GM12874 (cell line): Measurements from ENCODE around the gene TTC39A.

Source experiments
- CTCF ChIP-seq: IDR thresholded peaks from 2 replicates; pipeline ENCODE4 v1.5.1; 2011; ENCODE audit warnings: low read depth, mild to moderate bottlenecking, control low read depth, low read length, moderate library complexity; ENCODE audit not compliant: insufficient read depth

Gene TTC39A

DNA sequence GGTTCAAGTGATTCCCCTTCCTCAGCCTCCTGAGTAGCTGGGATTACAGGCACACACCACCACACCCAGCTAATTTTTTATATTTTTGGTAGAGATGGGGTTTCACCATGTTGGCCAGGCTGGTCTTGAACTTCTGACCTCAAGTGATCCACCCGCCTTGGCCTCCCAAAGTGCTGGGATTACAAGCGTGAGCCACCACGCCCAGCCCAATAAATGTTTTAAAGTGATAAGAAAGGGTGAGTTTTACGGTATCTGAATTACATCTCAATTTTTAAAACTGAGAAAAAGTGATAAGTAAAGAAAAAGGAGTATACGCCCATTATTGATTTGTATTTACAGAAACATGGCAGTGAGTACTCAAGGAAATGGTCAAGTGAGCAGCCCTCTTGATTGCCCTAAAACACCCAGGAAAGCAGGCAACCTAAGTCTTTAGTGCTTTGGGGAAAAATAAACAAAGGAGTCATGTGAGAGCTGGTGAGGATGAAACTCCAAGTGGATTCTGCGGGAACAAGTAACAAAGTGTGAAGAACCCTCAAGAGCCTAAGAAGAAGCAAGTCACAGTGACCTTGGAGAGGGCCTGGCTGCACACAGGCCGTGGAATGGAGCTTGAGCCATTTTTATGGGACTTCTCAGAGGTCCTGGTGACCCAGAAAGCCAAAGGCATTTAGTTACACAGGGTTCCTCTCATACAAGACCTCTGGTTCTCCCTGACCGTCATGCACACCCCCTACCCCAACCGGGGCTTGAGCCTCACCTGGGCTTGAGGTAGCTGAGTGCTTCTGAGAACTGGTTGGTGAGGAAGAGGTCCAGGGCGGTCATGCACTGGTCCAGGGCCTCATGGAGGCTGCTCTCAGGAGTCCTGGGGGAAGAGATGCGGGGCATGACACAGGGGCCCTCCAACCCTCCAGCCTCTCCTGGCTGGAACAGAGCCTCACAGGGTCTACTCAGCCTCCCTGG, 9.1 kb downstream of the TTC39A start:
- no peak for TF ChIP-seq CTCF

DNA sequence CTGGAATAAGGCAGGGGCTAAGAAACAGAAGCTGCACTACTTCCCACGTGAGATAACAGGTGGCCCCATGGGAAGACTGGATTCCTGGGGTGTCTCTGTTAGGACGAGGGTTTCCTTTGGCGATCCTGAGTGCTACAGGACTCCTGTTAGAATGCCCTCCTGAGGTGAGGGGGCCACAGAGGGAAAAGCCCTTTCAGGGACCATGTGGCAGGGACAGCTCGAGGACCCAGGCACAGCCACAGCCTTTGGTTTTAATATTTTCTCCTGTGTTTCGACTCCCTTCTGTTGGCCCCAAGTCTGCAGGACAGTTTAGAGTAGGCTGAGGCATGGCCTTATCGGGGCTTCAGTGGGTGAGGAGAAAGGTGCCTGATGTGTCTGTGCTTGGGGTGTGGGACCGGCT, 12.6 kb downstream of the TTC39A start:
- TF ChIP-seq CTCF, result no peak

DNA sequence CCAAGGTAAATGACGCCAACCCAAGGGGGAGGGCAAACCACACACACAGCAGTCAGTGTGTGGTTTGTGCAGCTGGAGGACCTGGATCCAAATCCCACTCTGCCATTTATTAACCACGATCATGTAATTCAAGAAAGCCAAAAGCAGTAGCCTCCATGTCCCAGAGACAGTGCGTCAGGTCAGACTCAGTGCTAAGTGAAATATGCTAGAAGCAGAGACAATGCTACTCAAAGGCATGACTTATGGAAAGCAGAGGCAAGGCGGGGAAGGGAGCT, 13.6 kb downstream of the TTC39A start:
- no peak for TF ChIP-seq CTCF

- TF ChIP-seq CTCF, result no peak
Observed at GRCh38 chr1:51316113-51316845, 14.1 kb downstream of the TTC39A start.

DNA sequence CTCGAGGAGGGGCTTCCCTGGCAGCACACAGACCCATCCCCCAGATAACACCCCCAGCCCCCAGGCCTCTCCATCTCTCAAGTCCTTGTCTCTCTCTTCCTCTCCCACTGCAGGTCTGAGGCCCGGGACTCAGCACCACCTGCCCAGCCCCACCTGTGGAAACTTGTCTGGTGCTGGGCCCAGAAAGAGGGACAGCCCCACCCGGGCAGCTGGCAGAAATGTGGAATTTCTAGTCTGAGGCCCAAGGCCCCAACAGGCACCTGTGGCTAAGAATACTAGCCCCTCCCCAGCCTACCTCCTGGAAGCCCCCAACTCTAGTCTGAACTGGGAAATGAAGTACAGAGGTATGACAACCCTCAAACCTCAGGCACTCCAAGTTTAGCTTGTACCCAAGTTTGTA, 15.4 kb downstream of the TTC39A start:
- no peak for TF ChIP-seq CTCF

DNA sequence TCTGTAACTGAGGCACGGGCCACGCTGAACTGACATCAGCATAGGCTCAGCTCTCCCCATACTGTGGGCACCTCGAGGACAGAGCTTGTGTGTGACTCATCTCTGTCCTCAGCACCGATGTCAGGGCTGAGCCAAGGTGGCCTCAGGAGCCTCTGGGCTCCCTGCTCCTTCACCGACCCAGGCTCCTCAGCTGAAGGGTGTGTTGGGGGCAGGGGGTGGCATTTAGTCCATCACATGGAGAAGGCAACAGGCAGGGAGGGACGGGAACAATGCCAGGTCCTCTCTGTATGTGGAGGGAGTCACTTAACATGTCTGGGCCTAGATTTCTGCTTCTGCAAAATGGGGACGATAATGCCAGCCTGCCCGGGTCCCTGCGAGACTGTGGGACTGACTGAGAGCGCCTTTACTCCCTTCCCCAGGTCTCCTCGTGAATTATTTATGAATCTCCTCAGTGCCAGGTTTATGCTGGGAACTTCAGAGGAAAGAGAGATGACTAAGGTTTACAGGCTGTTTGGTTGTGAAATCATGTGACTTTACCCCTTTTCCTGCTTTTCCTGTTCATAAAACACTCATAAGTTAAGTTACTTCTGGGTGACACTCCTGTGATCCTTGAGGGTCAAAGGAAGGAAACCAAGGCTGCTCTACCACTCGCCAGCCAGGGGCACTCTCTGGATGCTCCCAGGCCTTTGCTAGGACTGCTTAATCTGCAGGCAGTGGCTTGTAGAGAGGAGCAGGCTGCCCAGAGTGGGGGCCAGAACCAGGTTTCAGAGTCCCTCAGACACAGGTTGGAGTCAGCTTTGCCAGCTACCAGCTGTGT, 16.2 kb downstream of the TTC39A start:
- TF ChIP-seq CTCF, result no peak
